CD4-positive, alpha-beta T cell treated with Interleukin-15 for 4 hours (primary cell): Measurements from ENCODE around the gene LINC01488.

Experiments used
- DNase-seq: peaks from one replicate; pipeline ENCODE4 v3.0.0-alpha.2; 2020; ENCODE audit warnings: low spot score

The LINC01488 gene

DNA sequence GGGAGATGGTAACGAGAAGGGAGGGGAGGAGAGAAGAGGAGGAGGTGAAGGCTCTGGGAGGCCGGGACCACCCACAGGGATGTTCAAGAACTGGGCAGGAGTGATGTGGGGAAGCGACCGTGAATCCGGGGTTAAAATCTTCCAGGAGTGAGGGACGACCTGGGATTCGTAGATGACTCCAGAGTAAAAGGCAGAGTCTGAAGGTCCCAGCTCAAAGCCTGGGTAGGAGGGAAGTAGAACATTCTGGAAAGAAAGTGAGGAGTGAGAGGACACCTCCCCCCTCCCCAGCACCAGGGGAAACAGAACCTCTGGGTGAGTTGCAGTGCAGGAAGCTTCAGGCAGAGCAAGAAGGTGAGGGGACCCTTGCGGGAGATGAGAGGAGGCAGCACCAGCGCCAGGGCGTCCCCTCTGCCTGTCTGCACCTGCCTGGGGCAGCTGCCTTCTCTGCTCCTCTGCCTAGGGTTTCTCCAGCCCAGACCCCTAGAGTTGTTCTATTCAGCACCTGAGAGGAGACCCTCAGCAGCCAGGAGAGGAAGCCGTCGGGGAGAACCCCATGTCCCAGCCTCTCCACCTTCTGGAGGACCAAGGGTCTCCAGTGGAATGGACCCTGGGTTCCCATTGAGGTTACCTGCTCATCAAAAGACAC, 49.7 kb downstream of the LINC01488 start:
- no peak for DNase-seq

DNA sequence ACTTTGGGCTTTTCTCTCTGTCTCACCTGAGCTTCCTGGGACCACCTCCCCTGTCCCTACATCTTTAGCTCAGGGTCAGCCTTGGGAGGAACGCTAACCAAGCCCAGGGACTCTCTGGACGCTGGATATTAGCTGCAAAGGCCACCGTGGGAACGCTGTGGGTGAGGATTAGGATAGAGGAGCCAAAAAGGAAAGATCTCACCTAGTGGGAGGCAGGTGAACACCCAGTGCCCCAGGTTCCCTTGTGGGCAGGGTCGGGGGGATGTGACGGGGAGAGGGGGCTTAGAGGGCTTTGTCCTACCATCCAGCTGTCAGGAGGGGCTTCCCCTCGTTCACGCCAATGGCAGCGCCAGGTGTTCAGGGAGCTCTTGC, 50.2 kb downstream of the LINC01488 start:
- no peak for DNase-seq

DNA sequence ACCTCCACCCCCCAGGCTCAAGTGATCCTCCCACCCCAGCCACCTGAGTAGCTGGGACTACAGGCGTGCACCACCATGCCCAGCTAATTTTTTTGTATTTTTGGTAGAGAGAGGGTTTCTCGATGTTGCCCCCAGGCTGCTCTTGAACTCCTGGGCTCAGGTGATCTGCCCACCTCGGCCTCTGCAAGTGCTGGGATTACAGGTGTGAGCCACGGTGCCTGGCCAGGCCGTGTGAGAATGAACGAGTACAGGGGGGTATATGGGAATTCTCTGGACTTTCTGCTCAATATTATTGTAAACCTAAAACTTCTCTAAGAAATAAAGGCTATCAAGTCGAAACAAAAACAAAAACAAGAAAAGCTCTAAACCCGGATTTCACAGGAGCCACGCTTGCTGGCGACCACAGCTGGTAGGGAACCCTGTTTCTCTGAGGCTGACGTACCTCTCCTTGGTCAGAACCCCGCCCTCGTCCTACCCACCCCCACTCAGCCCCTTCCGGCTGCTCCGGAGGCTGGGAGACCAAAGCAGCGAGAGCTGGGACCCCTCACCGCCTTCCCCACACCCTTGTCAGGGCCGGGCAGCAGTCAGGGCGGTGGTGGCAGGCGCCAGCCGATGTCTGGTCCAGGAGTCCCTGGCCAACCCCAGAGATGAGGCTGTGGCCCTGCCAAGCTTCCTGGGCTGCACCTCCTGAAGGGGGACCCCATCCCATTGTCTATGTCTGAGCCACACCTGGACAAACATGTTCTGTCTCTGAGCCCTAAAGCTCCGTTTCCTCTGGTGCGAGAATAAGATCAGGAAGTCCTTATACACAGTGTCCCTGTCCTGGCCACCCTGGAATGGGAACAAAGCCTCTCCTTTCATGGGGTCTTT, 52.1 kb downstream of the LINC01488 start:
- no peak for DNase-seq

DNA sequence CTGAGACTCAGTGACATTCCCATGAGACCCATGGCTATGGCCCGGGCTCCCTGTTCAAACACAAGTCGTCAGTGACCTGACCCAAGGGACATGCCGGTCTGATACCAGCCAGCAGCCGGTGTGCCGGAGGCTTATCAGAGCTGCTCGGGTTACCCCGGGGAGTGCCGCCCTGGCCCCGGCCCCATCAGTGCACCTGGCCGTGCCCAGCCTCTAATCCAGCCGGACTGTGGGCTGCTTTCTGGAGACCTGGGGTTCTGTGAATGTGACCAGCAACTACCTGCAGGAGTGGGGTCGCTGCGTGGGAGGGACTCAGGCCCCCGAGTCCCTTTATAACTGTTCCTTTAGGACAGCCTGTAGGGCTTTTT, 52.7 kb downstream of the LINC01488 start:
- DNase-seq: no peak

DNA sequence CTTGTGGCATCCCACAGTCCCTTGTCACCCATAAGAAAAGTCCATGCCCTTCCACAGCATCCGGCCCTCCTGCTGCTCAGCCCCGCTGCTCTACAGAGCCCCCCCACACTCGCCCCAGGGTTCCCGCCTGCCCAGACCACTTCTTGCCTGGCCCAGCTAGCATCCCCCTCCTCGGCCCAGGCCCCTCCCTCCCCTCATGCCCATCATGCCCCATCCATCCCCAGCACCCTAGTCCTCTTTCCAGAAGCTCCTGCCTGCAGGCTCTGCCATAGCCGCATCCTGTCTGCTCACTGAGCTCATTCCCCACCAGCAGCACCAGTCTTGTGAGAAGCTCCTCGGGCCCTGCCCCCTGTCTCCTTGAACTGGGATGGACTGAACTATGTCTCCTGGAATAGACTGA, 54.4 kb downstream of the LINC01488 start:
- DNase-seq: no peak

DNA sequence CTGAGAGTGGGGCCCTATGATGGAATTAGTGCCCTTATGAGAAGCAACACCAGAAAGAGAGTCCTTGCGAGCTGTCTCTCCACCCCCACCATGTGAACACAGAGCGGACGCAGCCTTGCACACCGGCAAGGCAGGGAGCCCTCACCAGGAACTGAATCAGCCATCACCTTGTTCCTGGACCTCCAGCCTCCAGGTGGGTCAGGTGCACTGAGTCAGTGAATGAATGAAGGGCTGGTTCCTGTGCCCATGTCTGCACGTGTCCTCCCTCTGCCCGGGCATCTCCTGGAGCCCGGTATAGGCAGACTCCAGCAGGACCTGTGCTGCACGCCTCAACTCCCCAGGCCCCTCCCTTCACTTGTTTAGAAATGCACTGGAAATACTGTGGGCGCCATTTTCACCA, 54.9 kb downstream of the LINC01488 start:
- DNase-seq: no peak

DNA sequence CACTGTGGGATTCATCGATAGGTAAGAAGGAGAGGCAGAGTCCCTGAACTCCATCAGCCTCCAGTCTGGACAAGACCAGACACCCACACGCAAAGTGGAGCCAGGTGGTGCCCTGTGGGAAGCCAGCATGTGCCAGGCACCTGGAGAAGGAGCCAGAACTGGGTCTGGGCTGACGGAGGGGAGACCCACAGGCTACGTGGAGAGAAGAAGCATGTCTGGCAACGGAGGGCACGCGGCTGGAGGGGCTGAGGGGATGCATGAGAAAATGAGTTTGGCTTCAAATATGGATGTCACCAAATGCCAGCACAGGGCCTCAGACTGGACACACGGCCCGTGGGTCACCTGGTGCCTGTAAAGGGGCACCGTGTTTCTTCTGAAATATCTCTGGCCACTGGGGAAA, 55.7 kb downstream of the LINC01488 start:
- no peak for DNase-seq

DNA sequence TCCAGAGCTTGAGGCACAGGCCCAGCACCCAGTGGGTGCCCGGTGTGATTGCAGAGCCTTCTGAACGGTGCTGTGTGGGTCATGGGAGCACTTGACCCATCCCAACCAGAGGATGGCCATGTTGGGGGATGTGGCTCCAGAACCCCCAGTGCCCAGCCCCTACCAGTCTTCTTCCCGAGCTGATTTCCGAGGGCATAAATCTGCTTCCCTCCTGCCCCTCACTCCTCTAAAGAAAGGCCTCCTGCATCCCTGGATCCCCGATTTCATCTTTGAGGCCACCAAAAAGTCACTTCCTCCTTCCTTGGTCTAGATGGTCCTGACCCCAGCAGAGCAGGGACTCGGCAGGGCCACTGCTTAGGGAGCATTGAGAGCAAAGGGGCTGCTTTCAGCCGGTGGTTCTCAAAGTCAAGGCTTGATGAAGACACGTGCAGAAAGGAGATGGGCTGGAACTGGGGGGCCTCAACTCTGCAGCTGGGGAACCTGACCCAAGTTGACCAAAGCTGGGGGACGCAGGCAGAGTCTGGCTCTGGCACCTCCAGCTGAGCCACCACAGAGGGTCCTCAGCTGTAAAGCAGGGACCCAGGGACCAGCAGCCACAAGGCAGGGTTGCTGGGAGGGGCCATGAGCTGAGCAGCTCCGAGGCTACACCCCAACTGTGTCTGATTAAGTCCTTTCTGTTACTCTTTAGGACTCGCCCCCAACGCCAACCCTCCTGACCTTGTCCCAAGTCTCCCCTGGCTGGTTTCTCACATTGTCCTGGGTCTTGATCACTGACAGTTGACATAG, 56.6 kb downstream of the LINC01488 start:
- DNase-seq: no peak

DNA sequence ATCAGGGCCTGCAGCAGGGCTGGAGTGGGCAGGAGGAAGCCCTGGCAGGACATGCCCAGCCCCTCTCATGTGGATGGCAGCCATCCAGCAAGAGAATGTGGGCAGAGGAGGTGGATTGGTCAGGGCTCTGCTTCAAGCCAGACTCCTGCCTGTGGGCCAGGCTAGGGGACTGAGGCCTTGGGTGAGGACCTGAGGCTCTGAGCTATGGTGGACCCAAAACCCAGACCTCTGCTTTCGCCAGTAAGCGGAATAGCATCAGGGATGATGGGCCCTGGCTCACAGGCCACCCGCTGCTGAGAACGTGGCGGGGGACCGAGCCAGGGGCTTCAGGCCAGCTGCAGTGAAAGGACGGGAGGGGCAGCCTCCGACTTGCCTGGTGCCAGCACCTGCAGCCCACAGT, 57.4 kb downstream of the LINC01488 start:
- no peak for DNase-seq

DNA sequence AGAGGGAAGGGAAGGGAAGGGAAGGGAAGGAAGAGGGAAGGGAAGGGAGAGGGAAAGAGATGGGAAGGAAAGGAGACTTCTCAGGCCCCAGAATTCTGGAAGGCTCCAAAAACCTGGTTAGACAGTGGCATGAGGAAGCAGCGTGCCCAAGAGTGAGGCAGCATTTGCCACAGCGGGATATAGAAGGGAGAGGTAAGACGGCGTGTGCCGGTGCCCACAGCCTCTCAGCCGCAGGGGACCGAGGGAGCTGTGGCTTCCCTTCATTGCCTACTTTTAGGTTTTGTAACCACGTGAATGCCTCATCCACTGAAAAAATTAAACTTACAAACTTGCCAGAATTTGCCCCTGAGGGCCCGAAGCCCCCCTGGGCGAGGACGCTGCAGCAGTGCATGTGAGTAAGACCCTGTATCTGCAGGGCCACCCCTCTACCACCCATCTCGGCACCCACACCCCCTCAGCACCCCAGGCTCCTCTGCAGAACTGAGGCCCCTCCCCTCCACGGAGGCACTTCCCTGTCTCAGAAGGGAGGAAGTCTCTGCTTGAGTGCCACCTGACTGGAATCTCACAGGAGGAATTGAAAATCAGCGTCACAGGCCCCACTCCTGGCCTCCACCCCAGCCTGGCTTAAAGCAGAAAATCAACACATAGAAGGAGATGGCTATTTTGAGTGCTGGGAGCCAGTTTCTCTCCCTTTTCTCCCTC, 58.1 kb downstream of the LINC01488 start:
- DNase-seq: no peak

DNA sequence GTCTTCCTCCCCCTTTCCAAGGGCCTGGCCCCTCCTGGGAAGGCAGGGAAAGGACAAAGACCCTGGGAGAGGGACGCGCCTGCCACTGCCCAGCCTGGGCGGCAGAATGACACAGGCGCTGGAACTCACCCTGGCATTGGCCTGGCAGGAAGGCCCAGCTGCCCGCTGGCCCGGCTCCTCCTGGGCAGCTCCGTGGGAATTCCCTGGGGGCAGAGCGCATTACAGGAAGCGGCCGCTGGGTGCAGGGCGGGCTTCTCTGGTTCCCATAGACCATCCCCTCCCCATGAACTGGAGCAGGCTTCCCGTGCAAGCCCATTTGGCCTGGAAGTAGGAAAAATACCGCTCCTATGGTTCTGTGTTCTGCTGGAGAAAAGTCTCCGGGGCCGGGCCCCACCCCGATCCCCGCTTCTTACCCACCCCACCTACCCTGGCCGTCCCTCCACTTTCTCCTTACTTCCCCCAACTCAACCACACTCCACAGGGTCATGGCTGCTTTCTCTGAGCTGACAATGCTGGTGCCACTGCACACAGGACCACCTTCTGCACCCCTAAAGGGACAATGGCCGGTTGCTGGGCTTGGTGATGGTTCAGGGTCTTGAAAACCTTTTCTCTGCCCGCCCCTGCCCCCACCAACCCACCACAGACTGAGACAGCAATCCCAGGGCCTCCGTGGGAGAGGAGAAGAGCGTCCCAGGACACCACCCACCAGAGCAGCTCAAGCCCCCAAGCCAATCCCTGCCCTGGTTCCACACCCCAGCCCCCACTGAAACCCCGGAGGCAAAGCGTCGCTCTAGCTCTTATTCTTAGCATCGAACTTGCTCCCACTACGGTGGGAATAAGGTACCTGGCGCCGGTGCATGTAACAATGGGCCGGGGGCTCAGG, 58.9 kb downstream of the LINC01488 start:
- no peak for DNase-seq

DNA sequence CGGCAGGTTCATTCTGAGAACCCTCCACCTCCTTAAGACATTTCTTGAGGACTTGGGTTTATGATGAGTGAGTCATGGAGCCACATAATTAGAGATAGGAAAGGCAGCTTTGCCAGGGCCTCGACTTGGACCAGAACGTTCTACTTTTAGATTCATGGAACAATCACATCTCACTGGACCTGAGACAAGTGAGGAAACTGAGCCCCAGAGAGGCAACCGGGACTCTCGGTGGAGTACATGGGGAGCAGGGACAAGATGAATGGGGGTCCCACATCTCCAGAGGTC, 59.5 kb downstream of the LINC01488 start:
- no peak for DNase-seq

DNA sequence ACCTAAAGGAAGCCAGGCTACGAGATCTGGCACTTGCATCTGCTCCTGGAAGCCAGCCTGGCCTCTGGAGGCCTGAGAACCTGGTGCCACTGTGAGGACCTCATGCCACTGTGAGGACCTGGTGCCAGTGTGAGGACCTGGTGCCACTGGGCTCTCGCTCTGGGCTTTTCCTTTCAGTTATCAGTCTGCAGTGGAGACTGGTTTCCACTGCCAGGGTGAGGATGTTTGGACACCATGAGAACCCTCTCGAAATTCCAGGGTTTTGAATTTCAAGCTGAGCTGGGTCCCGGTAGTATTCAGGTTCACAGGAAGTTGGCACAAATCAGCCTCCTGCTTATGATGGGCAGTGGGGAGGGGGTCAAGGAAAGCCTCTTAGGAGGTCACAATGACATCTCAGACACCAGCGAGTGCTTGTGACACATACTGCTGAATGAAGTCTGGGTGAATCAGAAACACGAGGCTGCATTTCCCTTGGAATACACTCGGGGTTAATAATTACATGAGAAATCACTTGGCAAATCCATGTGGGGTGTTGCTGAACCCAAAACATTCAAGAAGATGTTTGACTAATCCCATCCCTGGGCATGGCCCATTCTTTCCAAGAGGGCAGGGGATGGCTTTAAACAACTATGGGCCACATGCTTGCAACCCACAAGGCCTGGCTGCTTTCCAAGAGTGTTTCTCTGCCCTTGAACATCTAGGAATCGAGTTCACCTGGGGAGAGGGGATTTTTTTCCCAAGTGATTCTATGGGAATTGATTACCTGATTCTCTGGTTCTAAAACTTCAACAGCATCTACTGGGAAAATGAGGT, 60.2 kb downstream of the LINC01488 start:
- DNase-seq: no peak

DNA sequence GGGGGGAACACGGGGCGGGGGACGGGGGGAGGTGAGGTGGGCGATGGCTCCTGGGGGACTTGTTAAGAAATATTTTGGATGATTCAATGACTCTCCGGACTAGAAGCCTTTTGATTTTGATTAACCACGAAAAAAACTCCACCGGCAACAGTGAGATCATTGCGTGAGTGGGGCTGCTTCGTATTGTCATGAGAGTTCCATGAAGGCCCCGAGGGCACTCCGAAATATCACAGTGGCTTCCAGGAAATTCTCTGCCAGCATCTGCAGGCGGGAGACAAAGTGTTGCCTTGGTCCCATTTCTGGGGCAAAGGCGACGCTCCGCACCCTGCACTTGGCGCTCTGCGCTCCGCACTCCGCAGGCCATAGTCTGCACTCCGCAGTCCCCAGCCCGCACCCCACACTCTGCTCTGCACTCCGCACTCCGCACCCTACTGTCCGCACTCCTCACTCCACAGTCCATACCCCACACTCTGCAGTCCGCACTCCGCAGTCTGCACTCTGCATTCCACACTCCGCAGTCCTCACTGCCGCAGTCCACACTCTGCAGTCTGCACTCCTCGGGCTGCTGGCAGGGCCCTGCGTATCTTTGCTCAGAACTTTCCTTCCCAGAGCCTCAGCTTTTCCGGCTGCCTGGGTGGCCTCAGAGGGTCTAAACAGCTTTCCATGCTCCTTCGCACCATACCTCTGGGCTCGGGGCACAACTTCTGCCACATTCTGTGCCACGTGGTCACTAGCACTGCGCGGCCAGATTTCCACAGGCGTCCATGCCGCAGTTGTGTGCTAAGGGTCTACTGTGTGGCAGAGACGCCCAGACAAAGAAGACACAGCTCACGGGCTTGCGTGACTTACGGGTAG, 61.1 kb downstream of the LINC01488 start:
- no peak for DNase-seq
